ENCODE data around the gene TOMM40. TPM values are rescaled to one million over a fixed set of nuclear protein-coding genes. Genes with fewer than 3 reads are reported as not detected.
A peak's percentile ranks its signal among the peaks of the same experiment; 100 is the strongest.
"Not testable (repeated sequence)": the region's sequence is repeated elsewhere in the genome, so short reads cannot be mapped to it uniquely, and the experiment has no call there.

The TOMM40 gene
- total and polyA plus RNA-seq, 2 of the 13 experiments (the other 11 are each of a cell fraction or from before 2014, with no cell fraction given), result 72.0 to 110 TPM

DNA sequence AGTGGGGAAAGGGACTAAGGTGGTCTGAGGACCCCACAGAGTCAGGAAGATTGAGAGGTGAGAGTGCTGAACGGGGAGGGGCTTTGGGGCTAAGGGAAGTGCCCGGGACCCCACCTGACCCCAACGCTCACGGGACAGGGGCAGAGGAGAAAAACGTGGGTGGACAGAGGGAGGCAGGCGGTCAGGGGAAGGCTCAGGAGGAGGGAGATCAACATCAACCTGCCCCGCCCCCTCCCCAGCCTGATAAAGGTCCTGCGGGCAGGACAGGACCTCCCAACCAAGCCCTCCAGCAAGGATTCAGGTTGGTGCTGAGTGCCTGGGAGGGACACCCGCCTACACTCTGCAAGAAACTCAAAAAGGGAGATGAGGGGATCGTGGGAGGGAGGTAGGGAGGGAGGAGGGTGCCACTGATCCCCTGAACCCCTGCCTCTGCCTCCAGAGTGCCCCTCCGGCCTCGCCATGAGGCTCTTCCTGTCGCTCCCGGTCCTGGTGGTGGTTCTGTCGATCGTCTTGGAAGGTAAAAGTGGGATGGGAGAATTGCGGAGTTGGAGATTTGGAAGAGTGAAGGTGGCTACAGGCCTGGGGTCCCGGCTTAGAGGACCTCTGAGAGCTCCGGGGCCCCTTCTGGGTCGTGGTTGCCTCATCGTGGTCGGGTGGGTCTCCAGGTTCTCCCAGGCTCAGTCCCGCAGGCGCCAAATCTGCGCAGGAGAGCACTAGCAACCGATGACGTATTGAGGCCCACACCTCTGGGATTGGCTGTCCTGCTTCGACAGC is 23.6 kb downstream of the TOMM40 start, which contains the start of gene APOC1 (continued):
- peak; percentile 47; the same call in 1 of the 2 replicates for TF ChIP-seq AHDC1 (CRISPR knock-in tag; IDR thresholded peaks at IDR 0.05; ENCODE audit: borderline replicate concordance)
- TF ChIP-seq SAP130 (CRISPR knock-in tag; IDR thresholded peaks at IDR 0.05; ENCODE audit: low read depth), result peak; percentile 9; the same call in 1 of the 2 replicates
- TF ChIP-seq ZNF350 (CRISPR knock-in tag; IDR thresholded peaks at IDR 0.05; ENCODE audit: borderline replicate concordance, low read depth), result peak; percentile 48; the same call in 1 of the 2 replicates
- not testable (repeated sequence) for TF ChIP-seq LCORL (IDR thresholded peaks at IDR 0.05)
- TF ChIP-seq LCORL (CRISPR knock-in tag; IDR thresholded peaks at IDR 0.05), result peak; percentile 59; the same call in 1 of the 2 replicates
- peak; percentile 94 for TF ChIP-seq CREB1 (IDR thresholded peaks at IDR 0.05)
- TF ChIP-seq CREB1 (CRISPR knock-in tag; IDR thresholded peaks at IDR 0.05), result peak; percentile 97
- TF ChIP-seq ZNF772 (CRISPR knock-in tag; IDR thresholded peaks at IDR 0.05), result peak; percentile 34; the same call in 1 of the 2 replicates
- TF ChIP-seq ZNF710 (CRISPR knock-in tag; IDR thresholded peaks at IDR 0.05; ENCODE audit: borderline replicate concordance), result 0 out of 2 replicates have a peak, but pooled peaks have one; percentile 48
- 0 out of 2 replicates have a peak, but pooled peaks have one; percentile 45 for TF ChIP-seq ZNF878 (CRISPR knock-in tag; IDR thresholded peaks at IDR 0.05)
- peak; percentile 60; the same call in 1 of the 2 replicates for TF ChIP-seq UBTF (CRISPR knock-in tag; IDR thresholded peaks at IDR 0.05)
- TF ChIP-seq, protein P1, sequence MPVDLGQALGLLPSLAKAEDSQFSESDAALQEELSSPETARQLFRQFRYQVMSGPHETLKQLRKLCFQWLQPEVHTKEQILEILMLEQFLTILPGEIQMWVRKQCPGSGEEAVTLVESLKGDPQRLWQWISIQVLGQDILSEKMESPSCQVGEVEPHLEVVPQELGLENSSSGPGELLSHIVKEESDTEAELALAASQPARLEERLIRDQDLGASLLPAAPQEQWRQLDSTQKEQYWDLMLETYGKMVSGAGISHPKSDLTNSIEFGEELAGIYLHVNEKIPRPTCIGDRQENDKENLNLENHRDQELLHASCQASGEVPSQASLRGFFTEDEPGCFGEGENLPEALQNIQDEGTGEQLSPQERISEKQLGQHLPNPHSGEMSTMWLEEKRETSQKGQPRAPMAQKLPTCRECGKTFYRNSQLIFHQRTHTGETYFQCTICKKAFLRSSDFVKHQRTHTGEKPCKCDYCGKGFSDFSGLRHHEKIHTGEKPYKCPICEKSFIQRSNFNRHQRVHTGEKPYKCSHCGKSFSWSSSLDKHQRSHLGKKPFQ (CRISPR knock-in tag; IDR thresholded peaks at IDR 0.05; ENCODE audit: insufficient replicate concordance), result peak; percentile 60
- TF ChIP-seq ZNF607 (CRISPR knock-in tag; IDR thresholded peaks at IDR 0.05; ENCODE audit: borderline replicate concordance), result 0 out of 2 replicates have a peak, but pooled peaks have one; percentile 43
- peak; percentile 57; the same call in 1 of the 2 replicates for TF ChIP-seq HOXA3 (CRISPR knock-in tag; IDR thresholded peaks at IDR 0.05)
- TF ChIP-seq, protein P2, sequence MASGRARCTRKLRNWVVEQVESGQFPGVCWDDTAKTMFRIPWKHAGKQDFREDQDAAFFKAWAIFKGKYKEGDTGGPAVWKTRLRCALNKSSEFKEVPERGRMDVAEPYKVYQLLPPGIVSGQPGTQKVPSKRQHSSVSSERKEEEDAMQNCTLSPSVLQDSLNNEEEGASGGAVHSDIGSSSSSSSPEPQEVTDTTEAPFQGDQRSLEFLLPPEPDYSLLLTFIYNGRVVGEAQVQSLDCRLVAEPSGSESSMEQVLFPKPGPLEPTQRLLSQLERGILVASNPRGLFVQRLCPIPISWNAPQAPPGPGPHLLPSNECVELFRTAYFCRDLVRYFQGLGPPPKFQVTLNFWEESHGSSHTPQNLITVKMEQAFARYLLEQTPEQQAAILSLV (CRISPR knock-in tag; IDR thresholded peaks at IDR 0.05; ENCODE audit: borderline replicate concordance), result 0 out of 2 replicates have a peak, but pooled peaks have one; percentile 43

Measured in HepG2 (cell line).